Measurements from ENCODE around the gene TRIM33. TPM values are rescaled to one million over a fixed set of nuclear protein-coding genes. Genes with fewer than 3 reads are reported as not detected.
A peak's percentile ranks its signal among the peaks of the same experiment; 100 is the strongest.
"Not testable (repeated sequence)": the region's sequence is repeated elsewhere in the genome, so short reads cannot be mapped to it uniquely, and the experiment has no call there.

Gene TRIM33
- polyA plus RNA-seq, 1 donor from 2014 or later = 28.0 TPM

DNA sequence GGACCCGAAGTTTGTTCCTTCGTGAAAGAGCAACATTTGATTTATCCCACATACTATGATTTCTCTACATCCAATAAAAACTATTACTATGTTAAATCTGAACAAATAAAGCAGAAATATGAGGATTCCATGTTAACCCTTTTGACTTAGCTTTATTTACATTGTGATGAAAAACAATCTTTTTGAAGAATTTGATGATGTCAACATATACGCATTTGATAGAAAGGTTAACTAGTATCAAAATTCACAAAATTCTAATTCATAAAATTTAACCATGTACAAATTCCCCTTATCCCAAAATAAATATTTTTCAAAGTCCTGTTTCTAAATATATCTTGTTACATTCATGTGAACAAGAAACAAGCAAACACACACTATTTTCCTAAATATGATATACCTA lies 74.2 kb downstream of the TRIM33 start:
- no peak overlapping the region for H3K4me3 Mint-ChIP-seq
- H3K27ac Mint-ChIP-seq = no peak overlapping the region

DNA sequence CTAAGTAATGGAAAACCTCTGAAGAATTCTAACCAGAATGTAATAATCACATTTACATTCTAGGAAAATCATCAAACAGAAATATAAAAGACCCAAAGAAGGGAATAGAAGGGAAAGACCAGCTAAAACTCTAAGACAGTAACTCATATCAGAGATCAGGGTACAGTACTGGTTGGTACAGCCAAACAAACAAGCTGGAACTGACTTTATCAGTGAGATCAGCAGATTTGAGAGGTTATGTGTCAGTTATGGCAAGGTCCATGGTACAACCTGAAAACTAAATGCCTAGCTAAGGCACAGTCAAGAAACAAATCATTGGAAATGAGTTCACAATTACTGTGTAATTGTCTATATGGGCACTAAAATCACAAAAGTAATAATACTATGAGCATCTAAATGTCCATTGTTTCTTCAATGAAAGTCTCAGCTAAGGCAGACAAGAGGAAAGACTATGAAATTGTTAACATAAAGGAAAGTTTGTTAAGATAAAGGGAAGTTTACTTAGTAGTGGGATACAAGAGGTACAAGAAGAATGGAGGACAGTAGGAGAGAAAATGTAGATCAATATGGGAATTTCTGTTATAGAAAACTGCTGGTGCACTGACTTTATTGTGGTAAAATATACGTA lies 75.8 kb downstream of the TRIM33 start:
- H3K4me3 Mint-ChIP-seq = no peak overlapping the region
- H3K4me1 Mint-ChIP-seq = peaks cover 7 to 19% (median 16%) of the 10 kb centered on the region in 3 donors
- H3K36me3 Mint-ChIP-seq = peaks cover 5% of the 10 kb centered on the region
- H3K27ac Mint-ChIP-seq = no peak overlapping the region
- no peaks in the 10 kb centered on the region for H3K27me3 Mint-ChIP-seq
- no peaks in the 10 kb centered on the region for H3K9me3 Mint-ChIP-seq

More for the DNA sequence above, 74.2 kb downstream of the TRIM33 start:
- H3K36me3 Mint-ChIP-seq = peaks cover 6% of the 10 kb centered on the region
- H3K4me1 Mint-ChIP-seq = peaks cover 2 to 12% (median 11%) of the 10 kb centered on the region in 3 donors
- no peaks in the 10 kb centered on the region for H3K27me3 Mint-ChIP-seq
- H3K9me3 Mint-ChIP-seq = no peaks in the 10 kb centered on the region

DNA sequence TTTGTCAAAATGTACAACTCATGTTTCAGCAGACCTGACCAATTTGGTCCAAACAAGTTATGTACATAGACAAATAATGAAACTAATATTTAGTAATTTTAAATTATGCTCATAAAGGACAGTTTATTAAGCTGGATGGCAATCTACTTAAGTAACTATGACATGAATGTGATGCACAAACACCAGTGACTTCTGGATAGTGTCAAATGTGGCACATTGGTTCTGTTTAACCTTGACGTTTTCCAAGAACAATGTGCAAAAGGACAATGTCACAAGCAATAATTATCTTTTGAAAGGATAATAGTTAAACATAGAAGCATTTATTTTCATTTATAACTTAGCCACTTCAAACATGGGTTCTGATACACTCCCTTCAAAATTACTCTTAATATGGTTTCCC lies 80.0 kb downstream of the TRIM33 start:
- no peaks in the 10 kb centered on the region for H3K9me3 Mint-ChIP-seq
- H3K4me1 Mint-ChIP-seq = peaks cover 9 to 14% (median 10%) of the 10 kb centered on the region in 3 donors
- no peaks in the 10 kb centered on the region for H3K27me3 Mint-ChIP-seq
- no peak overlapping the region for H3K4me3 Mint-ChIP-seq
- H3K27ac Mint-ChIP-seq = no peak overlapping the region
- peaks cover 9% of the 10 kb centered on the region for H3K36me3 Mint-ChIP-seq

- peaks cover 5 to 10% (median 9%) of the 10 kb centered on the region in 3 donors for H3K4me1 Mint-ChIP-seq
- no peak overlapping the region for H3K27ac Mint-ChIP-seq
- H3K36me3 Mint-ChIP-seq = peaks cover 5% of the 10 kb centered on the region
- no peaks in the 10 kb centered on the region for H3K27me3 Mint-ChIP-seq
- H3K9me3 Mint-ChIP-seq = no peaks in the 10 kb centered on the region
- H3K4me3 Mint-ChIP-seq = no peak overlapping the region
Observed at GRCh38 chr1:114428083-114428754, 82.8 kb downstream of the TRIM33 start.

- Mint-ChIP-seq H3K27ac (peak overlapping the region in 1 of 3 donors; percentile 69), H3K4me1 (peaks cover 5 to 10% (median 9%) of the 10 kb centered on the region in 3 donors), H3K27me3 (no peaks in the 10 kb centered on the region)
Observed at GRCh38 chr1:114427612-114428011, 83.4 kb downstream of the TRIM33 start.

GRCh38 chr1:114423455-114423854 lies 87.5 kb downstream of the TRIM33 start:
- H3K36me3 Mint-ChIP-seq = peaks cover 11% of the 10 kb centered on the region
- H3K4me1 Mint-ChIP-seq = peaks cover 0 to 3% (median 0%) of the 10 kb centered on the region in 3 donors
- no peaks in the 10 kb centered on the region for H3K27me3 Mint-ChIP-seq
- no peaks in the 10 kb centered on the region for H3K9me3 Mint-ChIP-seq
- no peak overlapping the region for H3K4me3 Mint-ChIP-seq
- H3K27ac Mint-ChIP-seq = no peak overlapping the region

More at GRCh38 chr1:114427612-114428011, 83.4 kb downstream of the TRIM33 start:
- H3K36me3 Mint-ChIP-seq = peaks cover 5% of the 10 kb centered on the region
- no peak overlapping the region for H3K4me3 Mint-ChIP-seq
- no peaks in the 10 kb centered on the region for H3K9me3 Mint-ChIP-seq

GRCh38 chr1:114418948-114419347 lies 92.1 kb downstream of the TRIM33 start:
- peaks cover 11% of the 10 kb centered on the region for H3K36me3 Mint-ChIP-seq
- H3K4me3 Mint-ChIP-seq = not testable (repeated sequence)

GRCh38 chr1:114397601-114398000 lies 113.4 kb downstream of the TRIM33 start:
- Mint-ChIP-seq H3K4me1 (no peaks in the 10 kb centered on the region), H3K9me3 (peaks cover 0 to 2% (median 0%) of the 10 kb centered on the region in 3 donors), H3K27me3 (no peaks in the 10 kb centered on the region), H3K36me3 (peaks cover 13% of the 10 kb centered on the region), H3K27ac (no peak overlapping the region), H3K4me3 (no peak overlapping the region)

More at GRCh38 chr1:114418948-114419347, 92.1 kb downstream of the TRIM33 start:
- not testable (repeated sequence) for H3K4me1 Mint-ChIP-seq, H3K27ac Mint-ChIP-seq, H3K27me3 Mint-ChIP-seq, H3K9me3 Mint-ChIP-seq

DNA sequence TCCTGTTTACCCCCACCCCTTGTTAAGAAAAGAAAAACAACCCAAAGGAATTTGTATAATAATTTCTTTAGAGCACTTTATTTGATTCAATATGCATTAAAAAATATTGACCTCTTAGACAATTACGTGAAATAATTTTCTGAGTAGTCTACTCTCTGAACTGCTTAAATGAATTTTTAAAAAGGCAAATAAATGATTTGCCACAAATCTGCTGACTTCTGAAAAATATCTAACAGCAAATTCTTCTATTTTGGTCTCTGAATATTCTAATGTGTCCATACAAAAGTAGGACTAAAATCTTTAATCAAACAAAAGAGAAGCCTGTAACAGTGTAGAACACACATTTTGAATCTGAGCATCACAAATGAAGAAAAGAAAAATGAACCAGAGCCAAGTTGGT lies 115.1 kb downstream of the TRIM33 start:
- H3K27ac Mint-ChIP-seq = no peak overlapping the region
- no peaks in the 10 kb centered on the region for H3K4me1 Mint-ChIP-seq
- H3K36me3 Mint-ChIP-seq = peaks cover 10% of the 10 kb centered on the region
- H3K27me3 Mint-ChIP-seq = no peaks in the 10 kb centered on the region
- peaks cover 0 to 2% (median 0%) of the 10 kb centered on the region in 3 donors for H3K9me3 Mint-ChIP-seq
- H3K4me3 Mint-ChIP-seq = no peak overlapping the region

DNA sequence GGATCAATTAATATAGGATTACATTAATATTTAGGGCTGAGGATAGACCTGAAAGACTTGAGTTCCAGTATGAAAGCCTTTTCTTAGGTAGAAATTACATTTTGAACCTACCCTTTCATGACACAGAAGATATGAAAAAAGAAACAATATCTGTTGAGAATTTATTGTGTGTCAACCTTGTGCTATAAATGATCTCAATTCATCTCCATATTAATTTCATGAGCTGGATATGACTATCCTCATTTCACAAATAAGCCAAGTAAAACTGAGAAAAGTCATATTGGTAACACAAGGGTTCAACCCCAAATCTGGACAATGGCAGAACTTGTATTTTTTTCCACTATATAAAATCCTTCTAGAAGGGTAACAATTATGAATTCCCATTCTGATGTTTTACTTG lies 120.0 kb downstream of the TRIM33 start:
- Mint-ChIP-seq H3K36me3 (peaks cover 9% of the 10 kb centered on the region), H3K27me3 (no peaks in the 10 kb centered on the region), H3K4me3 (no peak overlapping the region), H3K27ac (no peak overlapping the region), H3K9me3 (peaks cover 6 to 26% (median 7%) of the 10 kb centered on the region in 3 donors), H3K4me1 (no peaks in the 10 kb centered on the region)

GRCh38 chr1:114390361-114390760 lies 120.6 kb downstream of the TRIM33 start:
- no peak overlapping the region for H3K27ac Mint-ChIP-seq
- H3K36me3 Mint-ChIP-seq = peaks cover 10% of the 10 kb centered on the region
- H3K4me1 Mint-ChIP-seq = no peaks in the 10 kb centered on the region
- H3K9me3 Mint-ChIP-seq = peaks cover 9 to 30% (median 9%) of the 10 kb centered on the region in 3 donors
- no peaks in the 10 kb centered on the region for H3K27me3 Mint-ChIP-seq
- no peak overlapping the region for H3K4me3 Mint-ChIP-seq

DNA sequence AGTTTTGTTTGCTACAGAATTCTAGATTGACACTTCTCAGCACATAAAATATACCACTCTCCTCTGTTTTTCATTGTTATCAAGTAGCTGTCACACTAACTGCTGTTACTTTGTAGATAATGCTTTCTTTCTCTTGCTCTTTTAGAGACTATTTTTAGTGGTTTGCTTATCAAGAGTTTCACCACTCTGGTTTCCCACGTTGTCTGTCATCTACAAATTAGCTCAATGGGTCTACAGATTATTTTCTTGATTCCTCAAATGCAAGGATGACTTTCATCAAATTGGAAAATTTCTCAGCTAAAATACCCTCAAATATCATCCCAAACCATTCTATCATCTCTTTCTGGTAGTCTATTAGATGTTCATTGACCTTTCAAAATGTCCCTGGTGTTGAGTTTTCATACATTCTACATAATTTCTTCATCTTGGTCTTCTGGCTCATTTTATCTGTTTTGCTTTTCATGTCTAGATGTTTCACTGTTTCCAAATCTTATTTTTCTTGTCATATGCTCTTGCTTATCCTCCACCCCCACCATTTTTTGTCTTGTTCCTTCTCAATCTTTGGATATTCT lies 122.5 kb downstream of the TRIM33 start:
- Mint-ChIP-seq H3K4me1 (no peaks in the 10 kb centered on the region), H3K27me3 (no peaks in the 10 kb centered on the region), H3K27ac (peak overlapping the region in 2 of 3 donors; percentile 25 to 78), H3K4me3 (no peak overlapping the region), H3K9me3 (peaks cover 9 to 40% (median 16%) of the 10 kb centered on the region in 3 donors), H3K36me3 (peaks cover 10% of the 10 kb centered on the region)

- H3K27me3 Mint-ChIP-seq, H3K4me1 Mint-ChIP-seq, H3K4me3 Mint-ChIP-seq: not testable (repeated sequence)
- Mint-ChIP-seq H3K36me3 (peaks cover 10% of the 10 kb centered on the region), H3K27ac (peak overlapping the region in 1 of 3 donors; percentile 21), H3K9me3 (peaks cover 9 to 40% (median 16%) of the 10 kb centered on the region in 3 donors)
Observed at GRCh38 chr1:114387585-114387984, 123.4 kb downstream of the TRIM33 start.

DNA sequence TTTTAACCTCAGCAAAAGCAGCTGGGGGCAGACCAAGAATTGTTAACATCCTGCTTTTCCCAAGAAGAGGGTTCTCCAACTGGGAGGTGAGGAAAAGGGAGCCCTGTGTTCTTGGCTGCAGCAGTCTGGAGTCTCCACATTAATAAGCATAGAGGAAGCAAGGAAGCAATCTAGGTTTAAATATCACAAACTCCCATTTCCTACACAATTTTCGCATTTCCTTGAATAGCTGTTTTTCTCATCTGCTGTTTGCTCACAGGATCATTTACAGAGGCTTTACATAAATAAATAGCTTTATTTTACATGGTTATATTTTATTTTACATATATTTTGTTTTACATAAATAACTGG lies 124.0 kb downstream of the TRIM33 start:
- Mint-ChIP-seq H3K4me3 (no peak overlapping the region), H3K4me1 (no peaks in the 10 kb centered on the region), H3K27me3 (no peaks in the 10 kb centered on the region), H3K27ac (no peak overlapping the region), H3K9me3 (peaks cover 9 to 40% (median 19%) of the 10 kb centered on the region in 3 donors), H3K36me3 (peaks cover 6% of the 10 kb centered on the region)

- Mint-ChIP-seq H3K27me3 (no peaks in the 10 kb centered on the region), H3K9me3 (peaks cover 9 to 40% (median 24%) of the 10 kb centered on the region in 3 donors), H3K4me1 (no peaks in the 10 kb centered on the region), H3K27ac (no peak overlapping the region), H3K4me3 (peak overlapping the region in 1 of 4 donors; percentile 21), H3K36me3 (peaks cover 4% of the 10 kb centered on the region)
Observed at GRCh38 chr1:114386129-114387009, 124.6 kb downstream of the TRIM33 start.

All from IgD-negative memory B cell (primary cell).